Measurements from ENCODE around the gene EBF3.

EBF3 gene

GRCh38 chr10:129851941-129852640, 112.0 kb downstream of the EBF3 start:
- no peak for DNase-seq

- no peak for DNase-seq
These were observed 113.3 kb downstream of the EBF3 start for GRCh38 chr10:129850790-129851189.

- DNase-seq = no peak
These were observed 113.8 kb downstream of the EBF3 start for GRCh38 chr10:129850316-129850715.

GRCh38 chr10:129849853-129850252, 114.2 kb downstream of the EBF3 start:
- no peak for DNase-seq

- DNase-seq = no peak
These were observed 114.7 kb downstream of the EBF3 start for GRCh38 chr10:129849452-129849750.

GRCh38 chr10:129848696-129849451, 115.2 kb downstream of the EBF3 start:
- DNase-seq = no peak

- DNase-seq = no peak
These were observed 116.2 kb downstream of the EBF3 start for GRCh38 chr10:129847741-129848483.

GRCh38 chr10:129846991-129847391, 117.1 kb downstream of the EBF3 start:
- no peak for DNase-seq

GRCh38 chr10:129845111-129845753, 118.8 kb downstream of the EBF3 start:
- DNase-seq = no peak

- DNase-seq = no peak
These were observed 119.8 kb downstream of the EBF3 start for GRCh38 chr10:129844216-129844766.

GRCh38 chr10:129843702-129844101, 120.4 kb downstream of the EBF3 start:
- DNase-seq = no peak

- DNase-seq = no peak
These were observed 120.9 kb downstream of the EBF3 start for GRCh38 chr10:129843131-129843541.

GRCh38 chr10:129842031-129842430, 122.0 kb downstream of the EBF3 start:
- no peak for DNase-seq

- DNase-seq = no peak
These were observed 122.5 kb downstream of the EBF3 start for GRCh38 chr10:129841590-129841989.

- DNase-seq = no peak
These were observed 123.0 kb downstream of the EBF3 start for GRCh38 chr10:129841071-129841470.

- DNase-seq = no peak
These were observed 123.9 kb downstream of the EBF3 start for GRCh38 chr10:129840196-129840590.

GRCh38 chr10:129839285-129840195, 124.5 kb downstream of the EBF3 start:
- DNase-seq = no peak

GRCh38 chr10:129838794-129839193, 125.3 kb downstream of the EBF3 start:
- DNase-seq = no peak

- no peak for DNase-seq
These were observed 126.0 kb downstream of the EBF3 start for GRCh38 chr10:129837909-129838582.

- DNase-seq = no peak
These were observed 127.8 kb downstream of the EBF3 start for GRCh38 chr10:129836253-129836652.

All from fibroblast of skin of abdomen (primary cell).